CD4-positive, alpha-beta T cell treated with Interleukin-17A for 1 hour (primary cell): ENCODE data around the gene CHST8.

Experiments
- DNase-seq: peaks from one replicate; pipeline ENCODE4 v3.0.0-alpha.2; 2020

Gene CHST8

GRCh38 chr19:33620611-33621010 lies 1.1 kb upstream of the CHST8 start:
- no peak for DNase-seq

- DNase-seq = no peak
Observed at GRCh38 chr19:33621065-33621785, 528 bp upstream of the CHST8 start.

- DNase-seq = no peak
Observed at GRCh38 chr19:33622505-33622808, 704 bp downstream of the CHST8 start.

- no peak for DNase-seq
Observed at GRCh38 chr19:33622809-33623511, 1.2 kb downstream of the CHST8 start.

- no peak for DNase-seq
Observed at GRCh38 chr19:33624586-33624985, 2.8 kb downstream of the CHST8 start.

GRCh38 chr19:33627526-33627925 lies 5.8 kb downstream of the CHST8 start:
- DNase-seq = no peak

- DNase-seq = no peak
Observed at GRCh38 chr19:33627962-33628839, 6.4 kb downstream of the CHST8 start.

- DNase-seq = no peak
Observed at GRCh38 chr19:33628921-33629825, 7.4 kb downstream of the CHST8 start.

- DNase-seq = no peak
Observed at GRCh38 chr19:33629826-33630375, 8.1 kb downstream of the CHST8 start.

GRCh38 chr19:33630880-33631608 lies 9.3 kb downstream of the CHST8 start:
- DNase-seq = no peak

- no peak for DNase-seq
Observed at GRCh38 chr19:33631609-33631973, 9.8 kb downstream of the CHST8 start.

GRCh38 chr19:33634361-33635091 lies 12.8 kb downstream of the CHST8 start:
- DNase-seq = no peak

- DNase-seq = no peak
Observed at GRCh38 chr19:33638167-33639034, 16.6 kb downstream of the CHST8 start.

- DNase-seq = no peak
Observed at GRCh38 chr19:33639035-33639681, 17.4 kb downstream of the CHST8 start.

- no peak for DNase-seq
Observed at GRCh38 chr19:33640773-33641172, 19.0 kb downstream of the CHST8 start.

GRCh38 chr19:33641261-33641660 lies 19.5 kb downstream of the CHST8 start:
- DNase-seq = no peak

GRCh38 chr19:33641956-33642498 lies 20.3 kb downstream of the CHST8 start:
- no peak for DNase-seq

GRCh38 chr19:33644284-33644836 lies 22.6 kb downstream of the CHST8 start:
- no peak for DNase-seq

GRCh38 chr19:33646306-33646705 lies 24.6 kb downstream of the CHST8 start:
- DNase-seq = no peak
